ENCODE data around the gene NEGR1.

The NEGR1 gene

DNA sequence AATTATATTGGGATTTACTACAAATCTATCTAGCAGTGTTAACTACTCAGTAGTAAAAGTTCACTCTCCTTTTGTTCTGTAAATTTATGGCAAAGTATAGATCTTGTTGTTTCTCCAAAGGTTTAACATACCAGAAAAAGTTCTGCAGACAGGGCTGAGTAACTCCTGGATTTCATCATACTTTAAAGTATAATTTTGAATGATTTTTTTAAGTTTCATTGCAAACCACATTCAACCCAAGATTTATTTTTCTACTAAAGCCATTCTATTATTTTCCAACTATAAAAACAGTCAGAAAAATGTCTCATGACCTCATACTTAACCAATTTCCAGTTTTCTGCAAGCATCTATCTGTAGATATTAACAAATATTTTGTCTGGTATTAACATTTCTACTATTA, 615.7 kb downstream of the NEGR1 start:
- DNase-seq = no peak

DNA sequence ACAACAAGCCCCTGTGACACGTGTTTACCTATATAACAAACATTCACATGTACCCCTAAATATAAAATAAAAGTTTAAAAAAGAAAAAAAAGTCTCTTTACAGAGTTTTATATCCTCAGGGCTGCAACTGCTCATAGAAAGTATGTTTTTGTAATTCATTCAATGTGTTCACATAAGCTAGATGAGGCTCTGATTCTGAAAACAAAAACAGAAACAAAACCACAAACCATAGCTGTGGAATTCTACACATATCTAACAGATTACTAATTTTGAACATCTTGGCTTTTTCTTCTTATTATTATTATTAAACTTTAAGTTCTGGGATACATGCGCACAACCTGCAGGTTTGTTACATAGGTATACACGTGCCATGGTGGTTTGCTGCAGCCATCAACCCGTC, 621.9 kb downstream of the NEGR1 start:
- DNase-seq = no peak

DNA sequence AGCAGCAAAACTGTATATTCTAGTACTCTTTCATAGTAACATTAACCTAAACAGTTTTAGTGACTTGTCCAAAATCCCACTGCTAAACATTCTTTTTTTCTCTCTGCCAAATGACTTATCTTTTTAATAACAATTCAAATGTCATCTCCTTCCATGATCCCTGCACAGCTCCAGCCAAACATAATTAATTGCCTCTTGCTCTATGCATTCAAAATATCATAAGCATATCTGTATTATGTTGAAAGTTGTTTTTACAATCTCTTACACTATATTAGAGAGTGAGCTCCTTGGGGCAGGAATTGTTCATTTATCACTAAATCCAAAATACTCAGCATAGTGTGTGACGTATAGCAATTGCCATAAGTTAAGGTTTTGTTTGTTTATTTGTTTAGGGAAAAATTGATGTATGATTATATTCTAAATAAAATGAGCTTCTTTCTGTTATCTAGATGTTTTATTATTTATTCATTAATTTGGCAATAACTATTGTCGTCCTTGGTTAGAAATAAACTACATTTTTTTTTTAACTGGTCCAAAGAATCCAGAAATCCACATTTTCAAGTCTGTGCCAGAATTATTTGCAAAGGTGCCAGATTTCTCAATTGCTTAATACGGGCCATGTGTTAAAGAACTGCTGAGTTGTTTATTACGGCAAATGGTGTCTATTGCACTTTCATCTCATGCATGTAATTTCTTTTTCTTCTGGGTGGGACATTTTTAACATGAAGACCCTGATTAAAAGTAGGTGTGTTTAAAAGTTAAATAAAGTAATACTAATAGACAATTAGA, 624.3 kb downstream of the NEGR1 start:
- DNase-seq = no peak

DNA sequence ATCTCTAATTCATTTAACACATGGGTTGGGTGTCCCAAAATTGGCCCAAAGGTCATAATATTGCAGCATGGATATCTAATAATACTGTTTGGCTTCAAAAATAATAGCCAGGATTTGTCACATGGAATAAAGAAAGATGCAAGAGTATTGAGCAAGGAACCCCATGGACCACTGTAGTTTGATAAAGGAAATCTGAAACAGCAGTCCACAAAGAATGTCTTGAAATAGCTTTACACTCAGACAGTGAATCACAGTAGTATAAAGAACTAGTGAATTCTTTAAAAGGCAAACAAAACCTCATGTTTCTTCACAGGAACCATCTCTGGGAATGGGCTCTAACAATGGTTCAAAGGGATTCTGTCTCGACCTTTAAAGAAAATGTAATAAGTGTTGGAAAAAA, 625.4 kb downstream of the NEGR1 start:
- no peak for DNase-seq

DNA sequence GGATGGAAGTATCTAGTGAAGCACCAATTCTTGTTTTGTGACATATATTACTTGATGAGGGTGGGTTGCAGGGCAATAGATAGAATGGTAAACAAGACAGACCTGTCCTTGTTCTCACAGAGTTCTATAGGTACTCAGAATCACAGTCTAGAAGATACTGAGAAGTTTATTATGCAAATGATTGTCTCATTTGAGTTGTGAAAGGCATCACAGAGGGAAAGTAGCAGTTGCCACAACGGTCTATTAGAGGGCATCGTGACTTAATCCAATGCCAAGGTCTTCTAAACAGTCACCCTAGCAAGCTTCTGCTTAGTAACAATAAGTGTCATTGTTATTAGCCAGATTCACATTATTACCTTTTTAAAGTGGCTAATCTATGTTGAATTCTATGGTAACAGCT, 626.7 kb downstream of the NEGR1 start:
- DNase-seq = no peak

DNA sequence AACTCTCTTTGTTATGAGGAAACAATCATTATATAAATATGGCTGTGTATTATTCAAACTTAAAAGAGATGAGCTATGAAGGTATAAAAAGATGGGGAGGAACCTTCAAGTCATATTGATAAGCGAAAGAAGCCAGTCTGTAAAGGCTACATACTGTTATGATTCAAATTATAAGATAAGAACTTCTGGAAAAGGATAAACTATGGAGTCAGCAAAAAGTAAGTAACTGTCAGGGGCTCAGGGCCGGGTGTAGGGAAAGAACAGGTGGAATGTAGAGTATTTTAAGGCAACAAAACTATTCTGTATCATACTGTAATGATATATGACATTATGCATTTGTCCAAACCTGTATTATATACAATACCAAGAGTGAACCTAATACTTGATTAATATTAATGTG, 628.4 kb downstream of the NEGR1 start:
- DNase-seq = no peak

DNA sequence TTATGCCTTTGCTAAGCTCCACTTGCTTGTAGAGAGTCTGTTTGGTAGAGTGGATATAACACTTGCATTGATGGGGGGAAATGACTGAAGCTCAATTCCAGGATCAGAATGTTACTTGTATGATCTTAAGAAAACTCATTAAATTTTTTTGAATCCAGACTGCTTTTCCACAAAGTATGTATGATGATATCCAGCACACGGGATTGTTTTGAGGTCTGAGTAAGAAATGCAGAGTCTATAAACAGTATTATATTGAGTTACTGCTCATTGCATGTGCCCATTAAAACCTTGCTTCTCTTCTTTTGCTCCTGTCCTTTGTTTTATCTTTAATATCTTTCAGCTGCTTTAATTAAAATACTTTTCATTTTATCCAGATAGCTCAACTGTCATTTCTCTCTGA, 631.1 kb downstream of the NEGR1 start:
- no peak for DNase-seq

DNA sequence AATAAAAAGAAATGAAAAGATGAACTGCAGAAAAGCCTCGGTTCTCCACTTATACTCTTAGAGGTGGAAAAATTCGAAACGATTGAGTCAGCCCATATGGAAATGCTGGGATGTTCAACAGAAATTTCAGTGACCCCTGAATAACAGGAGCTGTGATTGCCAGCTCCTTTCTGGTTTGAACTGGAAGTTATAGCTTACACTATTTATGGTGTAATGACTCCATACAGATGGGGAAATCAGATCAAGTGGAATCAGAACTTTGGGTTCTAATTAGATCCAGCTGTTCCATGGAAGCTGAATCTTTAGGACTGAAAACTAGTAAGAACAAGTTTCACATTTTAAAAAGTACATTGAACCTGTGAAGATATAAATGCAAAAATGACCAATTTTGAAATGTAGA, 632.2 kb downstream of the NEGR1 start:
- no peak for DNase-seq

DNA sequence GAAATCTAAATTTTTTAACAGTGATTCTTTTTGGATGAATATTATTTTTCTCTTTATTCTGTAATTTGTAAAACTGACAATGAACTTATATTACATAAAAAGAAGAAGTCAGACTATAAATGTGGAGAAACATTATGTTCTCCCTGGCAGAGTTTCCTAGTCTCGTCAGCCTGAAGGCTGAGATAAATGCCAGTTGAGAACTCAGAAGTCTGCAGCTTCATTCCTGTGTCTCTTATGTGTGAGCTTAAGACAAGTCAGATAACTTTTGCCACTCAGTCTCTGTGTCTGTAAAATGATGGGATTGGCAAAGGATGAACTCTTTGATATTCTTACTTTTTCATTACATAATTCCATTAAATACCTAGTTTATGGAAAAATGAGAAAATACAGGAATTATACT, 632.7 kb downstream of the NEGR1 start:
- no peak for DNase-seq

DNA sequence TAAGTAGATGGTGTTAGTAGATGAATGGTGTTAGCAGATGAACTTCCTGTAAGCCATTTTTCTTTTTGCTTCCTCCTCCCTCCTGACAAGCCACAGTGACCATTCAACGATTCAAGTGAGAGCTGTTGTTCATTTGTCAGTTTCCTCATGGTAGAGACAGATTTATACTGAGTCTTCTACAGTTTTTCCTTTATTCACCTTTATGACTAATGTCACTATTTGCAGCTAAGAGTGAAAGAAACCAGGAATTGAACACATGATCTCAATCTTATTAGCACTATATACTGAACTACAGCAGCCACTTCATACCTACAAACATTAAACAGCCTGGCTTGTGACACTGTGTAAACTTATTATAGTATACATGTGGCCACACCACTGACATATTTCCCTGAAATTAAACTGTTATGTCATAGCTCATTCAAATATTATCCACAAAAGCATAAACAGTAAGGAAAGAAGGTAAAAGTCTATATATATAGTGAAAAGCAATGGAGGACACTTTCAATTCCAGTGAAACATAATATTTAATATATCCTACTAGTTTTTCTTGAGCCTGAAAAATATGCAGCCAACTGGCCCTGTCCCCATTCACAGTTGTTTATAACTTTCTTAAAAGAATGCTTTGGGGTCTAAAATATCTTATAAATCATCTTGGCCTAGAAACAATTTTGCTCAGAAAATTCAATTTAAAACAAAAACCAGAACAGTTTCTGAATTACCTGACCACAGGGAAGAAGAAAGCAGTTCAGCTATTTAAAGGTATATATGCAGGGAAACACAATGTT, 634.6 kb downstream of the NEGR1 start:
- DNase-seq = no peak

DNA sequence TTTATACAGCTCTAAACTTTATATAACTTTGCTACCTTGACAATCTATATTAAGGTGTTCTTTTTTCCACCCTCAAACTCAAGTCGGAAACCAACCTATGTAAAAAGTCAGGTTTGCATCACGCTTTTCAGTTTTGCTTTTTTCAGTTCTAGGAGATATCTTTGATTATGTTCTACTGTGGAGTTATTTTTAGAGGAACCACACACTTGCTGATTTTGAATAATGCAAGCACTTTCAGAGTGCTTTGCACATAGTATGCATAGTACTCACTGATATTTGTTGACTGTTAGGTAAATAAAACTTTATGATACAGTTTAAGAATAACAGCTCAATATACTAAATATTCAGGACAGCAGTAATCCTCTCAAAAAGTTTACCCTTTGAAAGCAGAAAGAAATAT, 637.3 kb downstream of the NEGR1 start:
- DNase-seq = no peak

DNA sequence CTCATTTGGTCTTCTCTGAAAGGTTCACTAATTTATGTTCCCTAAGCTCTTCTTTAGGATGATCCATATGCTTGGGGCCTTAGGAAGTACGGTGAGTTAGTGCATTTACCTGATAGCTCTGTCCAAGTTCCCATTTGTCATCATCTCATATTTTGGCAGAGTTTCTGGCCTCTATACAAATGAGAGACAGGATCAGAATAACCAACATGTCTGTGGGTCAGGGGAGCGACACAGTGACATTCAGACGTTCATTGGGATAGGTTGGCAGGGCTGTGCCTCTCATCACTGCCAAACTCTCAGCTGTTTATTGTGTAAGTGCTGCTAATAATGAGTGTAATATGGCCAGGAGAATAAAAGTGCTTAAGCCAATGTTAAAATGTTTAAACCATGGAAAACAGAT, 640.4 kb downstream of the NEGR1 start:
- DNase-seq = no peak

DNA sequence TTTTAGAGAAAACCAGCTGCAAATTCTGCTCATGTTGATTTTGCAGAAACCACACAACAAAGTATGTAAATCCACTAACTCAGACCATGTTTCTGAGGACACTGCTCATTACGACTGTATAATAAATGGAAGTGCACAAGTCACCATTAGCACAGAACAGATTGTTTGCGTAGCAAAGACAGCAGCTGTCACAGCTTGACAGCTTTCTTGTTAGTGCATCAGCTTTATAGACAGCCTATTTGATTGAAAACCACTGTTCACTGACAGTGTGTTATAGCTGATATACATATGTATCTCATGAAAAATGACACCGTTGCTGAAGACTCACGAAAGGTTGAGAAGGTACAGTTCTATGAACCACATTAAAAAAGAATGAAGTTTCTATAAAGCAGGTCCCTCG, 641.3 kb downstream of the NEGR1 start:
- no peak for DNase-seq

DNA sequence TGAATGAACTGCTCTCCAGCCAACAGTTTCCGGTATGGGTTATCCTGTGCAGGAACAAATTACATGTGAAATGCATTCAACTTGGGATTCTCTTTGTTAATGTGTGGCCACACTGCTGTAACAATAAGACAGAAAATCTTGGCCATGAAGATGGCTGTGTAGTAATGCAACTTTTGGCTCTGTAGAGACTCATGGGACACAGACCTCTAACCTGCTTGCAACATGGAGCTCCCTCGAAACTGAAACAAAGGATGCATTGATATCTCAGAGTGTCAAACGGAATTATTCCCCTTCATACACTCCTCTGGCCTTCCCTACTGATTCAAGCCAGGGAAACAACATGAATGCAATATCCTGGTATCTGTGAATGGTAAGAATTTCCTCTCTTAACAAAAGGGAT, 642.2 kb downstream of the NEGR1 start:
- no peak for DNase-seq

DNA sequence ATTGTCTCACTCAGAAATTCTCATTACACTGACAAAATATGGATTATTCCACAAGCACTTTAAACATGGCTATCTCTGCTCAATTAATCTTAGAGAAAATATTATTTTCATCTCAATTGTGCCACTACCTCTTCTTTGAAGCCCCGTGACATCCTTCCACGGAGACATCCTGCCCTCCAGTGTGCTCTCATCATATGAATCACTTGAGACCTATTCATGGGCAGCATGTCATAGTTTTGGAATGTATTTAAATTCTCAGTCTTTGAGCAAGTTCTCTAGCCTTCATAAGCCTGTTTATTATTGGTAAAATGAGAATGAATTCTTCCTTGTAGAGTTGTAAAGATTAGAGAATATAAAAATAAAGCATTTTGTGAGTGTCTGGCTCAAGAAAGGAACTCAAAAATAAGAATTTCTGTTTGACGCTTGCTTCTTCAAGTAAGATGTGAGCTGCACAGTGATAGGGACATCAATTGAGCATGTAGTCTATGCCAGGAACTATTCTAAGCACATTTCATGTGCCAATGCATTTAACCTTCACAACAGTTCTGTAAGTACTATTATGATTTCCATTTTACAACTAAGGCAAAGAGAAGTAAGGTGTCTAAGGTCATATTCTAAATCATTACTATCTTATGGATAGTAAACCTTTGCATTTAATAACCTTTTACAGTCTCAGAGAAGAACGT, 644.1 kb downstream of the NEGR1 start:
- DNase-seq = no peak

DNA sequence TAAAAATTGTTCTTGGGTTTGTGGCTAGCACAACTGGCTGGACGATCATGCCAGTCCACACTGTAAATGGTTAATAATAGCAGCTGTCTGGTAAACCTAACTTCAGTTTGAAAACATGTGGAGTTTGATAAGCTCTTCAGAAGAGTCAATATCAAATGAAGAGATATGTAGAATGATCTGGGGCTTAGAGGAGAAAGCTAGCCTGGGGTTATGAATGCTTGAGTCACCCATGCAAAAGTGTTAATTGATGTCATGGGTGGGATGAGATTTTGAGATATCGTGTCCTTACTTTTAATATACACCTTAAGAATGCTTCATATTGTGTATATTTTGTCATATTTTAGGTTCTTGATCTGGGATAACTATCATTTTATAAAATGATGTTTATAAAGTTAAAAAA, 646.8 kb downstream of the NEGR1 start:
- no peak for DNase-seq

DNA sequence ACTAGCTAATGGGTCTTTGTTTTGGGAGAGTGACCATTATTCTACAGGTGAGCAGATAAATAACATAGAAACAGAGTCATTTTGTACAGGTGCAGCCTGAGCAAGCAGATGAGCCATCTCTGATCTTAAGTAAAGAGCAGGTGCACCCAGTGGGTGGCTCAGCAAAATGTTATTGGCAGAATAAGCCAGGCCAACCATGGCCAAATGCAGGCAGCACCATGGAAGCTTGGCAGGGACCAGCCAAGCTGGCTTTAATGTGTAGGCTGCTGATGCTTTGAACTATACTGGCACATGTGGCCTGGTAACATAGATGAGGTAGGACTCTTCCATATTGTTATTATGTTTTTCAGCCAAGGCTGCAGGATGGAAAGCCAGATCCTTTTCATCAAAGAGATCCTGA, 648.2 kb downstream of the NEGR1 start:
- no peak for DNase-seq

DNA sequence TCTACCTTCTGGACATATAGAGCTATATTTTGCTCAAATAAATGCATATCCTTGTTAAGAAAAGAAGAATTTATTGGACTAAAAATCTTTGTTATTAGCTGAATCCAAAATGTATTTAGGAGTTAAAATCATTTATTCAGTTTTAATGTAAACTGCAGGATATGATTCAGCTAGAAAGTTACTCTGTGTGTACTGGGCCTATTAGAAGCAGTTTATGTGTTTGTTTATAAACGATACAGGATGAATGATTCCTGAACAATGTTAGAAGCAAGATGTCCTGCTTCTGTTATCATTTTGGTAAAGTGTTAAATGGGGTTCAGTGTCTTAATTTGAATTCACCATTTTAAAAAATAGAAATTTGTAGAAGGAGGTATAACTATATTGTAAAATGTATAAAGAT, 652.3 kb downstream of the NEGR1 start:
- DNase-seq = no peak

DNA sequence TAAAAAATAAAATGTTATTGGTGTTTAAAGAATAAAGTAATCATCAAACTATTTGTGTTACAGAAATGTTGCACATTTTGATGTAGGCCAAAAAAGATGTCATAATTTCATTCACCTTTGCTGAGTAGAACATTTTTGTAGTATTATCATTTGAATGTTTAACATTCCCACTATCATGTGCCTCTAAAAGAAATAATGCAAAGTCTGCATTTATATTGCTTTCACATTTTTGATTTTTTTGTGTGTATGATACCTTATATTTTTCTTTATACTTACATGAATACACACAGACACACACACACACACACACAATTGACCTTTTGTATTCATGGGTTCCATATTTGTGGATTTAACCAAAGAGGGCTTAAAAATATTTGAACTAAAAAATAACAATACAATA, 657.3 kb downstream of the NEGR1 start:
- no peak for DNase-seq

DNA sequence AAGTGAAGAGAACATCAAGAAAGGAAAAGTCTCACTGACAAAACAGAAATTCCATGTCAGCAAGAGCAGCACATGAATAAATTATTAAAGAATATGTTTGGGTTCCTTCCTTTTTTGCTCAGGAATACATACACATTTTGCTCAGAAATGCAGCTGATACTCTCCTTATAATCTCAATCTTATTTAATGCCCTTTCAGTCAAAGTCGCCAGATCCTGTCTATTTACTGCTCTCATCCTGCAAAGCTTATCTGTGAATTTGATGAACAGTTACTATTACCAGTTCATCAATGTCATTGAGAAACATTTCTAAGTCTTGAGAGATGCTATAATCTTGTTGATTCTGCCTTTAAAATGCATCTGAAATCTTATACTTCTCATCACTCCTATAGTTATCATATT, 658.5 kb downstream of the NEGR1 start:
- DNase-seq = no peak

DNA sequence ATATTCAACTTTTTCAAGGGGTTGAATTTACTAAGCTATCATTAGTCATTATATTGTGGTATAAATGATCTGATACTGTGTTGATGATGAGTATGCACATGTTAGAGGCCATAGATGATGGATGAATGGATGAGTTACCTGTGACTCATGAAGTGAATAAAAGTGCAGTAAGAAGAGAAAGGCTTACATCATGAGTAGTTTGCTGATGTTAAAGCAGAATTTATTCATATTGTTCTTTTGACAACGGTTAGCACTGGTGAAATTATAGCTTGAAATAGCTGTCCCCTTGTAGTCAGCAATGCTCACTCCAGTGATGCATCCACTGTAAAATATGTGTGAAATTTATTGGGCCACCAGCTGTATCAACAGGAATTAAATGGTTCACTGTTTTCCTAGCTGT, 660.6 kb downstream of the NEGR1 start:
- DNase-seq = no peak

DNA sequence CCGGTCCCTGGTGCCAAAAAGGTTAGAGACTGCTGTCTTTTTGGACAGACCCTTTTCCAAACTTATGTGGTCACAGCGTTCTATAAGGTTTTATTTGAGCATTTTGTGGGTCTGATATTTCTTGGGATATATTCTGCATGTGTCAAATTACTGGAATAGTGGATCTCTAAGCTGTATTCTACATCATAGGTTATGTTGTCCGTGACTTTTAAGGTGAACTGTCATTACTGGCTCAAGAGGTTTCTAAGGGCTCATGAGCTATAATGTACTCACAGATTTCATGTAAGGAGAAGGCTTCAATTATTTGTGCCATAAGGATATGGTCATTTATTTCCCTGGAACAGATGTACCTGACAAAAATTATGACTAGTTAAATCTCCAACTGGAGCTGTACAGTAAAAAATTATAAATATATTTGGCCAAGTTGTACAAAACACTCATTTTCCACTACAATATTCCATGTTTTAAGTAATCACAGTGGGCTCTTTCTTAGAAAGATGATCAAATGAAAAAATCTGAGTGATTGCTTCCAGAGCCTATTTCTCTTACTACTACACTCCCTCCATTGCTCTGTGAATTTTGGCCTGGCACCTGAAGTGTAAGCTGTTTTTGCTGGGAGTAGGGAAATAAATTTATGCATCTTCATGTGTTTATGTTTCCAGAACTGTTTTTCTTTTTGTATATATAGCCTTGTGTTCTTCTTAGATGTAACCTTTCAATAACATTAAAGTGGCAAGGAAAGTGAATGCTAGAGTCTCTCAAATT, 663.4 kb downstream of the NEGR1 start:
- DNase-seq = no peak

DNA sequence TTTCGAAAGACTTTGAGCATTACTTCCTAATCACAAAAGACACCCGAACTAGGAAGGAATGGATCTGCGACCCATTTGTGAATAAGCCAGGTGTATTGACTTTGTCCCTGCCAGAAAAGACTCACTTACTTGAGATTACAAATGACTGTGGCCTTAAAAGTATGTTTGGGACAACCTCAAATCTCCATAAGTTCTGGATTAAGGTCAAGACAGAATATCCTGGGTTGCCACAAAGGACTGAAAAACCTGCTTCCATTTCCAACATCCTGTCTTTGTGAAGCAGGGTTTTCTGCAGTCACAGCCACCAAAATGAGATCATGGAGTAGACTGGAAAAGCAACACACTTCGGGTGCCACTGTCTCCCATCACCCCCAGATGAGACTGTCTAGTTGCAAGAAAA, 664.1 kb downstream of the NEGR1 start:
- no peak for DNase-seq
